BE2C (cell line): Measurements from ENCODE around the gene ALG8.

Experiments
- DNase-seq: peaks from one replicate; pipeline ENCODE4 v3.0.0-alpha.2; 2020
- H3K27me3 ChIP-seq: fragments of 250-450 bp; sonication (Bioruptor Pico); 2 replicates; pipeline ENCODE4 v1.5.1; 2020; ENCODE audit warnings: mild to moderate bottlenecking
- H3K36me3 ChIP-seq: fragments of 250-450 bp; sonication (Bioruptor Pico); 2 replicates; pipeline ENCODE4 v1.5.1; 2020; ENCODE audit warnings: mild to moderate bottlenecking
- H3K4me1 ChIP-seq: fragments of 250-450 bp; sonication (Bioruptor Pico); 2 replicates; pipeline ENCODE4 v1.5.1; 2020
- H3K4me3 ChIP-seq: 2 replicates; pipeline ENCODE4 v1.5.1; 2011; ENCODE audit warnings: low read depth, low read length
- H3K9me3 ChIP-seq: fragments of 250-450 bp; sonication (Bioruptor Pico); 2 replicates; pipeline ENCODE4 v1.5.1; 2020
- TF ChIP-seq, protein P1 (sequence below): IDR thresholded peaks from 2 replicates; pipeline ENCODE4 v1.5.1; 2012; ENCODE audit warnings: mild to moderate bottlenecking, low read depth, low read length

Gene ALG8

DNA sequence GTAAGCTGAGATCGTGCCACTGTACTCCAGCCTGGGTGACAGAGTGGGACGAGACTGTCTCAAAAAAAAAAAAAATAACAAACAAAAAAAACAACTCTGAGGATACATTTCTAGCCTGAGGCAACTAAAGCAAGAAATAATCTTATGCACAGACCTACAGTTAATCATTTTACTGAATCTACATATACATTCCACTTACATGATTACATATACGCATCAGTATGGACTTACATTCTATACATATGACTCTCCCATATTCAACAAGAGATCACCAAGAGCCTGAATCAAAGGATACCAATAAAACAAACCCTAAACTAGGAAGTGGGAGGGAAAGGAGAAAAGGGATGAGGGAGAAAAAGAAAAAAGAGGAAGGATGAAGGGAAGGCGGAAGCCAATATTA is 1.1 kb downstream of the ALG8 start:
- peak overlapping the region; percentile 74; the same call in 1 of the 2 replicates for H3K4me3 ChIP-seq
- H3K9me3 ChIP-seq, result no peaks in the 10 kb centered on the region
- no peak for DNase-seq
- H3K27me3 ChIP-seq, result no peaks in the 10 kb centered on the region
- TF ChIP-seq, protein P1, sequence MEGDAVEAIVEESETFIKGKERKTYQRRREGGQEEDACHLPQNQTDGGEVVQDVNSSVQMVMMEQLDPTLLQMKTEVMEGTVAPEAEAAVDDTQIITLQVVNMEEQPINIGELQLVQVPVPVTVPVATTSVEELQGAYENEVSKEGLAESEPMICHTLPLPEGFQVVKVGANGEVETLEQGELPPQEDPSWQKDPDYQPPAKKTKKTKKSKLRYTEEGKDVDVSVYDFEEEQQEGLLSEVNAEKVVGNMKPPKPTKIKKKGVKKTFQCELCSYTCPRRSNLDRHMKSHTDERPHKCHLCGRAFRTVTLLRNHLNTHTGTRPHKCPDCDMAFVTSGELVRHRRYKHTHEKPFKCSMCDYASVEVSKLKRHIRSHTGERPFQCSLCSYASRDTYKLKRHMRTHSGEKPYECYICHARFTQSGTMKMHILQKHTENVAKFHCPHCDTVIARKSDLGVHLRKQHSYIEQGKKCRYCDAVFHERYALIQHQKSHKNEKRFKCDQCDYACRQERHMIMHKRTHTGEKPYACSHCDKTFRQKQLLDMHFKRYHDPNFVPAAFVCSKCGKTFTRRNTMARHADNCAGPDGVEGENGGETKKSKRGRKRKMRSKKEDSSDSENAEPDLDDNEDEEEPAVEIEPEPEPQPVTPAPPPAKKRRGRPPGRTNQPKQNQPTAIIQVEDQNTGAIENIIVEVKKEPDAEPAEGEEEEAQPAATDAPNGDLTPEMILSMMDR, result no peak
- H3K4me1 ChIP-seq, result peaks cover 2% of the 10 kb centered on the region; the same call in 1 of the 2 replicates
- peaks cover 22% of the 10 kb centered on the region for H3K36me3 ChIP-seq

DNA sequence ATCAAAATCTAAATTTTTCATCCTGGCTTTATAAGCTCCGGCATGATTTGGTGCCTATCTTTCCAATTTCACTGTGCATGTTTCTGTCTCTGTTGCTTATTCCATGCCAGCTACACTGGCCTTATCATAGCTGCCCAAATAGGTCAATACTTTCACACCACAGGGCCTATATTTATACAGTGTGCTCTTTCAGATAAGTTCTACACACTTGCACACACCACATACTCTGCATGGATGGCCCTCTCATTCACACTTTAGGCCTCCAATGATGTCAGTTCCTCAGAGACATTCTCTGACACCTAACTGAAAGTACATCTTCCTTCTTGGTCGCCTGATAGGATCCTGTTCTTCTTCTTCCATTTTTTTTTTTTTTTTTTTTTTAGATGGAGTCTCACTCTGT is 7.0 kb downstream of the ALG8 start:
- Histone ChIP-seq H3K36me3 (peaks cover 17% of the 10 kb centered on the region), H3K4me3 (no peak overlapping the region), H3K4me1 (no peaks in the 10 kb centered on the region), H3K9me3 (no peaks in the 10 kb centered on the region), H3K27me3 (no peaks in the 10 kb centered on the region)
- no peak for DNase-seq
- TF ChIP-seq, protein P1, result no peak

DNA sequence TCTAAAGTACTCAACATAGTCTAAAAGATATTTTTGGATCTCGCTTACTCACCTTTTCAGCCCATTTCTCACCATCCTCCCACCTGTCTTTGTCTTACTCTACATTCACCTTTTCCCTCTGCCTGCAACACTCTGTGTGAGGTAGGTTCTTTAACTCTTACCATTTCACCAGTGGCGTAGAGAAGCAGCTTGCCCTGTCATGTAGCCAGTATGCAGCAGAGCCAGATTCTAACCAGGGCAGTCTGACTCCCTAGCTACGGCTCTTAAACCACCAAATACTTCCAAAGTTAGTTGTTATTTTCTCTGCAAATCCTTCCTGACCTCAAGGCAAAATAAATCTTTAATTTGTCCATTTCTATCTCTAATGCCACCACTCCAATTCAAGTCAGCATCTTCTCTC is 7.5 kb downstream of the ALG8 start:
- Histone ChIP-seq H3K9me3 (no peaks in the 10 kb centered on the region), H3K36me3 (peaks cover 12% of the 10 kb centered on the region; the same call in 1 of the 2 replicates), H3K27me3 (no peaks in the 10 kb centered on the region), H3K4me3 (no peak overlapping the region), H3K4me1 (no peaks in the 10 kb centered on the region)
- no peak for DNase-seq
- TF ChIP-seq, protein P1, result no peak

DNA sequence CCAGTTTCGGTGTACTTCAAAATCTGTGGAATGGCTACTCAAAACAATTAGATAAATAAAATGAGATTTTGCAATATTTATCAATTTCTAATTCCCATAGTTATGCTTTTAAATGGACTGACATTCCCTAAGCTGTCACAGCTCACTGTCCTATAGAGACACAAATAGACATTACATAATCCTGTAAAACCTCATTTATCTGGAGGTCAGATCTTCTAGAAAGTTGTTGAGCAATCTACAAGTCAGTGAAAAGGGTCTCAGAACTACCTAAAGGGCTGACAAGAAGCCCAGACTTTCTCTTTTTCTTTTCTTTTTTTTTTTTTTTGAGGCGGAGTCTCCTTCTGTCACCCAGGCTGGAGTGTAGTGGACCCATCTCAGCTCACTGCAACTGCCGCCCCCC is 12.0 kb downstream of the ALG8 start:
- H3K4me1 ChIP-seq, result no peaks in the 10 kb centered on the region
- no peak for DNase-seq
- H3K9me3 ChIP-seq, result no peaks in the 10 kb centered on the region
- H3K4me3 ChIP-seq, result no peak overlapping the region
- H3K27me3 ChIP-seq, result no peaks in the 10 kb centered on the region
- TF ChIP-seq, protein P1, result no peak
- peaks cover 15% of the 10 kb centered on the region for H3K36me3 ChIP-seq

DNA sequence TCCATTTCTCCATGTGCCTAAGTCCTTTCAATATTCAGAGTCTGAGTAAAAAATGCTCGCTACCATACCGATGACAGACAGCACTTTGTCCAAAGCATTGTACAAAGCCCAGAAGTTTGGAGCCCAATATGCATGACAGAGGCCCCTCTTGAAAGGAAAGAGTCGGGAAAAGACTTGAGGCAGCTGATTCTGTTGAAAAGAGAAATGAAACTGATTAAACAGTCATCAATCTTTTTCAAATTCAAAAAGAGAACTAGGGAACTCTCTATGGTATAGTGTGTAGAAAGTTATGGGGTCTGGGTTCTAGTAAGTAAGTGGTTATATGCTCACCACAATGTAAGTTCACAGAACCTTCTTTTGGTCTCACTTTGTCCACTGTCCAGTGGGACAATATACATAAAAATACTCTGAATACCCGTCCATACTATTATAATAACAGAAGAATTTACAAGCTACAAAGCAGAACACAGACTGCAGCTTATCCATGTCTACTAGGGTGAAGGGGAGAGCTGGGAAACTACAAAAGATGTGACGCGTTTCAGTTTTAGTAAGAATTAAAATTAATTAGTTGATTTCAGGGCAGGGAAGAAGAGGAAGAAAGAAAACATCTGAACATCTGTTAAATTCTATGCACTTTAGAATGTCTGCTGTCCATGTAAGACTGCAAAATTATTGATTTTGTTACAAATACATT is 26.7 kb downstream of the ALG8 start:
- Histone ChIP-seq H3K4me3 (no peak overlapping the region), H3K36me3 (peaks cover 13% of the 10 kb centered on the region; the same call in 1 of the 2 replicates)
- TF ChIP-seq, protein P1, result no peak

DNA sequence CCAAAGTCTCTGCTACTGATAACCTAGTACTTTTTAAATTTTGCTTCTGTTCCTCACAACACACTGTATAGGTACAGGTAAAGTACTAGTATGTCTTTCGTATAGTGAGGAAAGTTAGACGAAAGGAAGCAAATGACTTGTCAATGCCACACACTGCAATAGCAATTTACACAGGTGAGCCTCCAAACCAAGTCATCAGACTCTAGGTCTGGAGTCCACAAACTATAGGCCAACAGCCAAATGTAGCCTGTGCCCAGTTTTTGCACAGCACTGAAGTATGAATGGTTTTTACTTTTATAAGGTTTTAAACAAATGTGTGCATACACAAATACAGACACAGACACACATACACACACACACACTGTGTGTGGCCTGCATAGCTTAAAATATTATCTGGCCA is 28.1 kb downstream of the ALG8 start:
- peaks cover 13% of the 10 kb centered on the region; the same call in 1 of the 2 replicates for H3K36me3 ChIP-seq
- H3K4me1 ChIP-seq, result no peaks in the 10 kb centered on the region
- no peak for DNase-seq
- no peaks in the 10 kb centered on the region for H3K27me3 ChIP-seq
- TF ChIP-seq, protein P1, result no peak
- no peaks in the 10 kb centered on the region for H3K9me3 ChIP-seq
- H3K4me3 ChIP-seq, result no peak overlapping the region

More for the DNA sequence above, 26.7 kb downstream of the ALG8 start:
- Histone ChIP-seq H3K27me3 (no peaks in the 10 kb centered on the region), H3K9me3 (no peaks in the 10 kb centered on the region), H3K4me1 (no peaks in the 10 kb centered on the region)
- DNase-seq, result no peak
